Lower leg skin (tissue), 4 donors: ENCODE results near the gene AP5Z1. TPM values are rescaled to one million over a fixed set of nuclear protein-coding genes. Genes with fewer than 3 reads are reported as not detected.

Experiments
- DNase-seq, 2 donors: peaks; one replicate each; pipeline ENCODE4 v3.0.0-alpha.2; 2019; ENCODE audit warnings: low spot score in 2 of 2
- H3K4me3 ChIP-seq: fragments of 200-600 bp; sonication (generic); 2 replicates; pipeline ENCODE4 v1.5.1; 2017; ENCODE audit warnings: mild to moderate bottlenecking, low read depth; ENCODE audit not compliant: poor library complexity, severe bottlenecking
- CTCF ChIP-seq, 3 donors: fragments of 450-650 bp; IDR thresholded peaks; one replicate each; pipeline ENCODE4 v1.5.1; 2016; ENCODE audit warnings: antibody characterized with exemption in 3 of 3, mild to moderate bottlenecking in 3 of 3, moderate library complexity in 2 of 3
- POLR2A ChIP-seq, 2 donors: fragments of 450-650 bp; IDR thresholded peaks; one replicate each; pipeline ENCODE4 v1.6.1; 2016 to 2017; ENCODE audit warnings: antibody characterized with exemption in 2 of 2, mild to moderate bottlenecking in 1 of 2, moderate library complexity in 1 of 2
- WGBS, 2 donors: methylation state at CpG; one replicate each; pipeline ENCODE4 v1.1.5; 2018; 5-methylcytosine and 5-hydroxymethylcytosine counted together
- intact Hi-C: fragments of 100-400 bp; cut with DNase I; formaldehyde crosslinking; loops from one replicate; pipeline ENCODE4 v1.15.0; 2023; ENCODE audit warnings: low total_unique reads
- total RNA-seq, 4 donors: library from RNA; depleted of rRNA; stranded (reverse); fragments of >200 nt; gene quantifications; one replicate each; pipeline ENCODE4 v1.1.0, GENCODE V29; 2016

Gene AP5Z1
- total RNA-seq, 4 donors from 2014 or later = 43.1 to 87.4 (median 61.3) TPM

DNA sequence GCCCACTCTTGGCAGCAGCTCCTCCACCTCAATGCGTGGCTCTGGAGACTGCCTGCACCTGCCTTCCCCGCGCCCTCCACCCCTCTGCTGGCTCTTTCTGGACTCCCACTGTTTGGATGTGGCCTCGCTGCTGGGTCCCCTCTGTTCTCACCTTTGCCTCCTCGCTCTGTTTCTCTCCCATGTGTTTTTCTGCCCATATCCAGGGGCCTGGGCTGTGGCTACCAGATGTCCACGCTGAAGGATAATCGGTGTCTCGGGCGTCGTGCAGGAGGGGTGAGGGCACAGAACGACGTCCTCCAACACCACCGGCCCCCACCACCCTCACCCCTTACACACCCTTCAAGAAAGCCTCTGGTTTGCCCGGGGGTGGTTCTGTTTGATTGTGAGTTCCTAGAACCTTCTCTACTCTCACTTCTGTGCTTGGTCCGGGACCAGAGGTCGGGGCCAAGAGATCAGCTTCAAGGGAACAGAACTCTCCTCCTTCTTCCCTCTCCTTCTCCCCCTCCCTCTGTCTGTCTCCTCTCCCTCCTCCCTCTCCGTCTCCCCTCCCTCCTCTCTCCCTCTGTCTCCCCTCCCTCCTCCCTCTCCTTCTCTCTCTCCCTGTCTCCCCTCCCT, 31.7 kb downstream of the AP5Z1 start:
- intact Hi-C loops = loop anchor here (10.0 kb wide), 1 partner anchor 78 kb away; the partner anchor contains the start of gene RADIL
- DNase-seq = no peak
- no peak for TF ChIP-seq POLR2A (IDR thresholded peaks at IDR 0.05)
- no peak for TF ChIP-seq CTCF (IDR thresholded peaks at IDR 0.05)
- 59 to 65% methylated on average over 16 to 17 of the region's 17 CpGs for WGBS, 2 donors
- no peak overlapping the region for H3K4me3 ChIP-seq

DNA sequence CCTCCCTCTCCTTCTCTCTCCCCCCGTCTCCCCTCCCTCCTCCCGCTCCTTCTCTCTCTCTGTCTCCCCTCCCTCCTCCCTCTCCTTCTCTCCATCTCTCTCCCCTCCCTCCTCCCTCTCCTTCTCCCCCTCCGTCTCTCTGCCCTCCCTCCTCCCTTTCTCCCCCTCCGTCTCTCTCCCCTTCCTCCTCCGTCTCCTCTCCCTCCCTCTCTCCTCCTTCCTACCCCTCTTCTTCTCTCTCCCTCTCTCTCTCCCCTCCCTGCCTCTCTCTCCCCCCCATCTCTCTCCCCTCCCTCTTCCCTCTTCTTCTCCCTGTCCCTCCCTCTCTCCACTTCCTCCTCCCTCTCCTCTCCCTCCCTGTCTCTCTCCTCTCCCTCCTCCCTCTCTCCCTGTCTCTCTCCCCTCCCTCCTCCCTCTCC, 32.2 kb downstream of the AP5Z1 start:
- WGBS, 2 donors = 19 to 38% methylated on average over 4 of the region's 5 CpGs
- TF ChIP-seq CTCF (IDR thresholded peaks at IDR 0.05) (no peak), POLR2A (IDR thresholded peaks at IDR 0.05) (no peak)
- no peak for DNase-seq
- H3K4me3 ChIP-seq = no peak overlapping the region
- intact Hi-C loops = loop anchor here (10.0 kb wide), 1 partner anchor 77 kb away; the partner anchor contains the start of gene RADIL

DNA sequence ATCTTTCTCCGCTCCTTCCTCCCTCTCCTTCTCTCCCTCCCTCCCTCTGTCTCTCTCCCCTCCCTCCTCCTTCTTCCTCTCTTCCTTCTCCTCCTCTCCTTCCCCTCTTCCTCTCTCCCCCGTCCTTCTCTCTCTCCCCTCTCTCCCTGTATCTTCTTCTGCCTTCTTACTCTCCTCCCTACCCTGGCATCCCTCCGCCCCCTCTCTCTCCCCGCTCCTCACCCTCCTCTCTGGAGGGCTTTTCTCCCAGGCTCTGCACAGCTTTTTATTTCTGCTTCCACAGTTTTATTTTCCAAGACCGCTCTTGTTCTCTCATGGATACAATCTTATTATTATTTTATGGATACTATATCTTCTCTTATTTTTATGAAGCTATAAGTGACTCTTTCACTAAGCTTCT, 32.6 kb downstream of the AP5Z1 start:
- WGBS, 2 donors = 54 to 72% methylated on average over 5 of the region's 5 CpGs
- intact Hi-C loops = loop anchor here (10.0 kb wide), 1 partner anchor 77 kb away; the partner anchor contains the start of gene RADIL
- TF ChIP-seq POLR2A (IDR thresholded peaks at IDR 0.05) (no peak), CTCF (IDR thresholded peaks at IDR 0.05) (no peak)
- no peak for DNase-seq
- no peak overlapping the region for H3K4me3 ChIP-seq

GRCh38 chr7:4808565-4808964, 33.1 kb downstream of the AP5Z1 start:
- no peak for DNase-seq
- no peak overlapping the region for H3K4me3 ChIP-seq
- TF ChIP-seq POLR2A (IDR thresholded peaks at IDR 0.05) = no peak
- TF ChIP-seq CTCF (IDR thresholded peaks at IDR 0.05) = no peak
- WGBS, 2 donors = 87 to 88% methylated on average over 37 of the region's 37 CpGs
- intact Hi-C loops = loop anchor here (10.0 kb wide), 1 partner anchor 76 kb away; the partner anchor contains the start of gene RADIL

- WGBS, 2 donors = 75 to 79% methylated on average over 24 to 35 of the region's 38 CpGs
- no peak for DNase-seq
- TF ChIP-seq CTCF (IDR thresholded peaks at IDR 0.05) (no peak), POLR2A (IDR thresholded peaks at IDR 0.05) (no peak)
- no peak overlapping the region for H3K4me3 ChIP-seq
- intact Hi-C loops = loop anchor here (10.0 kb wide), 1 partner anchor 76 kb away; the partner anchor contains the start of gene RADIL
Measured at GRCh38 chr7:4809091-4809591, 33.7 kb downstream of the AP5Z1 start.
